BJ (cell line): ENCODE measurements around the gene RBM38. TPM values are rescaled to one million over a fixed set of nuclear protein-coding genes. Genes with fewer than 3 reads are reported as not detected.

Experiments used
- CTCF ChIA-PET: fragments of 350-600 bp; formaldehyde crosslinking; extraction: SDS; loops from one replicate; lab custom pipeline; 2021; ENCODE audit warnings: antibody characterized with exemption, inconsistent platforms; lab: Yijun Ruan, JAX
- POLR2A ChIA-PET: fragments of 300-600 bp; sonication (Branson Sonifier 250); formaldehyde crosslinking; extraction: SDS; loops from one replicate; lab custom pipeline; 2021; ENCODE audit warnings: antibody characterized with exemption; lab: Charles Lee
- DNase-seq: peaks from one replicate; pipeline ENCODE4 v3.0.0-alpha.2; 2011; ENCODE audit warnings: low read depth
- H3K27me3 ChIP-seq: 2 replicates; pipeline ENCODE4 v1.6.0; 2011; ENCODE audit warnings: low read length; ENCODE audit not compliant: control insufficient read depth, insufficient read depth
- H3K36me3 ChIP-seq: 2 replicates; pipeline ENCODE4 v1.5.1; 2011; ENCODE audit warnings: low read length; ENCODE audit not compliant: control insufficient read depth, insufficient read depth
- H3K4me3 ChIP-seq: 2 replicates; pipeline ENCODE4 v1.5.1; 2011; ENCODE audit warnings: low read depth, mild to moderate bottlenecking, control low read depth, low read length
- polyA plus RNA-seq: library from polyadenylated mRNA; depleted of rRNA; stranded (reverse); fragments of >200 nt; gene quantifications from 2 replicates; pipeline ENCODE4 v1.2.3, GENCODE V29; 2011
- TF ChIP-seq, protein P1 (sequence below): IDR thresholded peaks from 2 replicates; pipeline ENCODE4 v1.5.1; 2011; ENCODE audit warnings: low read depth, mild to moderate bottlenecking, control low read depth, inconsistent platforms, low read length, moderate library complexity; ENCODE audit not compliant: insufficient read depth

Gene RBM38
- polyA plus RNA-seq, 1 experiment, result 5.2 TPM

DNA sequence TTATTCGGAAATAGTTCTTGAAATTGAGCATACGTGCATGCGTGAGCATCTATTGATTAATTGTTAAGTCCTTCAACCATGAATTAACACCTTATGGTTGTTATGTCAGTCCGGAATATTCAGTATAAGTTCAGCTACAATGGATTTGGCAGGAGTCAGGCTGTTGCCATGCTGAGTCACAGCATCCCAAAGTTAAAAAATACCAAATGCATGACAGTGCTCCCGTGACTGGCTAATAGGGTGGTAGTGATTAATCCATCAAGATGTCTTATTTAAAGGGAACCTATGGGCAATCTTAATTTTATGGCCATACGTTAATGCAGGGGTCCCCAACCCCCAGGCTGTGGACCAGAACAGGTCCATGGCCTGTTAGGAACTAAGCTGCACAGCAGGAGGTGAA is 29.7 kb upstream of the RBM38 start:
- peaks cover 17% of the 10 kb centered on the region for H3K36me3 ChIP-seq
- TF ChIP-seq, protein P1, sequence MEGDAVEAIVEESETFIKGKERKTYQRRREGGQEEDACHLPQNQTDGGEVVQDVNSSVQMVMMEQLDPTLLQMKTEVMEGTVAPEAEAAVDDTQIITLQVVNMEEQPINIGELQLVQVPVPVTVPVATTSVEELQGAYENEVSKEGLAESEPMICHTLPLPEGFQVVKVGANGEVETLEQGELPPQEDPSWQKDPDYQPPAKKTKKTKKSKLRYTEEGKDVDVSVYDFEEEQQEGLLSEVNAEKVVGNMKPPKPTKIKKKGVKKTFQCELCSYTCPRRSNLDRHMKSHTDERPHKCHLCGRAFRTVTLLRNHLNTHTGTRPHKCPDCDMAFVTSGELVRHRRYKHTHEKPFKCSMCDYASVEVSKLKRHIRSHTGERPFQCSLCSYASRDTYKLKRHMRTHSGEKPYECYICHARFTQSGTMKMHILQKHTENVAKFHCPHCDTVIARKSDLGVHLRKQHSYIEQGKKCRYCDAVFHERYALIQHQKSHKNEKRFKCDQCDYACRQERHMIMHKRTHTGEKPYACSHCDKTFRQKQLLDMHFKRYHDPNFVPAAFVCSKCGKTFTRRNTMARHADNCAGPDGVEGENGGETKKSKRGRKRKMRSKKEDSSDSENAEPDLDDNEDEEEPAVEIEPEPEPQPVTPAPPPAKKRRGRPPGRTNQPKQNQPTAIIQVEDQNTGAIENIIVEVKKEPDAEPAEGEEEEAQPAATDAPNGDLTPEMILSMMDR, result no peak
- peak; percentile 63 for DNase-seq
- CTCF ChIA-PET, result interaction anchor here (0.6 to 3.4 kb wide), 5 partner anchors 15 to 1033 kb away, joined by 3 to 13 read pairs (median 4); no protein-coding TSS in a partner anchor
- POLR2A ChIA-PET, result no interaction called here
- H3K4me3 ChIP-seq, result no peak overlapping the region
- H3K27me3 ChIP-seq, result no peaks in the 10 kb centered on the region

DNA sequence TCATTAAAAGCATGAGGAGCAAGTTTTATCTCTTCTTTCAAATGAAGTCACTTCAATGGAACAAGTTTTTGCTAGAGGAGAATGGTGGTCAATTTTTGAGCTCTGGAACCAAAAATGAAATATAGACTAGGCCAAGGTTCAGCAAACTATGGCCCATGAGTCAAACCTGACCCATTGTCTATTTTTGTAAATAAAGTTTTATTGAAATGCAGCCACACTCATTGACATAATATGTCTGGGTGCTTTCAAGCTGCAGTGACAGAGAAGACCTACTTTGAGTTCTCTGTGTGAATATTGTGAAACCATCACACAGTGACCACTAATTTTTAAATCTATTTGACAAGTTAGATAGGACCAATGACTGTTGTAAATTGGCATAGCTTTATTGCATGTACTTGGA is 26.7 kb upstream of the RBM38 start:
- Histone ChIP-seq H3K36me3 (peaks cover 23% of the 10 kb centered on the region), H3K4me3 (no peak overlapping the region), H3K27me3 (no peaks in the 10 kb centered on the region)
- CTCF ChIA-PET, result interaction anchor here (1.1 to 2.1 kb wide), 2 partner anchors 17 to 105 kb away, joined by 3 to 7 read pairs; no protein-coding TSS in a partner anchor
- POLR2A ChIA-PET, result no interaction called here
- TF ChIP-seq, protein P1, result no peak
- DNase-seq, result no peak

DNA sequence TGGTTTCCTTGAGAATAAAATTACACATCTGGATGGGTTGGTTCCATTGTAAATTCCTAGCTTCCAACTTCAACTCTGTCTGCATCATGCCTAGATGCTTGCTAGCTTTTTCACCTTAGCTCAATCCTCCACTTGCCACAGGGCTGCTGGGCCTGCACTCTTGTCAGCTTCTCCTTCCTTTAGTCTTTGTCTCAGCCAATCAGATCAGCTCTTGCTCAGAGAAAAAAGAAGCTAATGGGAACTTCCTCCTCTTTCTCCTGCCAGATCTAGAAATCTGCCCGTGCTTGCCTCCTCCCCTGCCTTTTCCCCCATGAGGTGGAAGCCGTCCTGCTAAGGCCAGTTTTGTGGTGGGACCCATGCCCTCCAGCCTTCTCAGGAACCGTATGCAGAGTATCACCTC is 21.6 kb upstream of the RBM38 start:
- ChIA-PET POLR2A (no interaction called here), CTCF (interaction anchor here (1.0 to 1.4 kb wide), 2 partner anchors 108 to 129 kb away, joined by 3 to 5 read pairs; no protein-coding TSS in a partner anchor)
- Histone ChIP-seq H3K36me3 (peaks cover 33% of the 10 kb centered on the region), H3K27me3 (no peaks in the 10 kb centered on the region), H3K4me3 (no peak overlapping the region)
- TF ChIP-seq, protein P1, result no peak
- no peak for DNase-seq

DNA sequence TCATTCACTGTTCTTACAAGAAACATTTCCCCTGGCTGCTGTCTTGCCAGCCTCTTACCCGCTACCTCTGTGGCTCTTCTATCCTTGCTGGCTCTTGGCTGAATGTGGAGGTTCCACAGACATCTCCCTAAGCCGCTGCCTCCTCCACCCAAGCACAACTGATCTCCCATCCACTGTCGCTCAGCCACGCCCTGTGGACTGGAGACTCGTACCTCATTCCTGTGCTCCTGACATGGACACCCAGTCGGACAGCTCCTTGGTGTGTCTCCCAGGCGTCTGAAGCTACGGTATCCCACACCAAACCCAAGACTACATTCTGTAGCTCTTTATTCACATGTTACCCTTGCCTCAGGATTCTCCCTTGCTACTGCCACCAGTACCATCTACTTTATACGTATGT is 20.9 kb upstream of the RBM38 start:
- TF ChIP-seq, protein P1, result no peak
- Histone ChIP-seq H3K36me3 (peaks cover 39% of the 10 kb centered on the region), H3K27me3 (no peaks in the 10 kb centered on the region), H3K4me3 (no peak overlapping the region)
- no peak for DNase-seq
- ChIA-PET CTCF (interaction anchor here (0.6 to 1.4 kb wide), 4 partner anchors 11 to 128 kb away, joined by 3 to 5 read pairs (median 3); no protein-coding TSS in a partner anchor), POLR2A (no interaction called here)

DNA sequence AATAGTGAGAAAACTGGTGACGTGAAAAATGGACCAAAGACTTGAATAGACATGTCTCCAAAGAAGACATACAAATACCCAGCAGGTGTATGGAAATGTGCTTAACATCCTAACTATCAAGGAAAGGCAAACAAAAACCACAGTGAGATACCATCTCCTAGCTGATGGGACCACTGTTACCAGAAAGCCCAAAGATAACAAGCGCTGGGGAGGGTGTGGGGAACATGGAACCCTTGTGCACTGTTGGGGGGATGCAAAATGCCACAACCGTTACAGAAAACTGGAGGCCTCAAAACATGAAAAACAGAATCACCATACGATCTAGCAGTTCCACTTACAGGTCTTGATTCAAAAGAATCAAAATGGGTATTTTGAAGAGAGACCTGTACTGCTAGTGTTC is 19.8 kb upstream of the RBM38 start:
- CTCF ChIA-PET, result interaction anchor here (1.3 kb wide), 1 partner anchor 127 kb away, joined by 3 read pairs; no protein-coding TSS in a partner anchor
- no peaks in the 10 kb centered on the region for H3K27me3 ChIP-seq
- DNase-seq, result no peak
- TF ChIP-seq, protein P1, result no peak
- H3K4me3 ChIP-seq, result no peak overlapping the region
- H3K36me3 ChIP-seq, result peaks cover 39% of the 10 kb centered on the region
- POLR2A ChIA-PET, result no interaction called here
